Adipose tissue (tissue), 3 donors: ENCODE data around the gene OSBPL5. TPM values are rescaled to one million over a fixed set of nuclear protein-coding genes. Genes with fewer than 3 reads are reported as not detected.

ENCODE experiments used
- H3K27ac ChIP-seq: one replicate; pipeline ENCODE4 v1.5.1; 2013; ENCODE audit warnings: low read depth, low read length
- WGBS, 3 donors: extraction: QIAGEN DNeasy Blood & Tissue Kit; methylation state at CpG; one replicate each; pipeline ENCODE4 v1.1.7; 2013; 5-methylcytosine and 5-hydroxymethylcytosine counted together
- polyA plus RNA-seq, 3 donors: library from polyadenylated mRNA; stranded (reverse); fragments of 200-250 nt; gene quantifications; one replicate each; pipeline ENCODE4 v1.2.3, GENCODE V29; 2013
- donor health status: healthy with polysubstance abuse.
- donor health status: Bipolar disorder and iron deficiency.
- donor health status: healthy.

The OSBPL5 gene
- polyA plus RNA-seq, 3 donors = 9.5 to 25.3 (median 19.7) TPM

- no peak overlapping the region for H3K27ac ChIP-seq
- 68 to 74% (median 74%) methylated on average over 10 to 11 of the region's 11 CpGs for WGBS, 3 donors
These were observed 122.4 kb downstream of the OSBPL5 start for GRCh38 chr11:3042496-3043314.

GRCh38 chr11:3041699-3042441, 123.2 kb downstream of the OSBPL5 start:
- 83 to 91% (median 86%) methylated on average over 17 of the region's 17 CpGs for WGBS, 3 donors
- no peak overlapping the region for H3K27ac ChIP-seq

- no peak overlapping the region for H3K27ac ChIP-seq
- WGBS, 3 donors = 89 to 93% (median 90%) methylated on average over 9 of the region's 9 CpGs
These were observed 124.2 kb downstream of the OSBPL5 start for GRCh38 chr11:3040881-3041280.

- WGBS, 3 donors = 86 to 91% (median 87%) methylated on average over 12 of the region's 12 CpGs
These were observed 127.2 kb downstream of the OSBPL5 start for GRCh38 chr11:3037945-3038271.

More at GRCh38 chr11:3037945-3038271, 127.2 kb downstream of the OSBPL5 start:
- no peak overlapping the region for H3K27ac ChIP-seq

Other genes with a start within 250 kb of the OSBPL5 start
- 10 to 100 TPM in 1 of 3 donors, 1 to 10 TPM in 2; 5.5 to 19.7 (median 6.7) TPM for gene PHLDA2, start 235.9 kb downstream of the OSBPL5 start, polyA plus RNA-seq
- gene NAP1L4, start 173.0 kb downstream of the OSBPL5 start, polyA plus RNA-seq = 10 to 100 TPM; 33.1 to 59.3 (median 55.6) TPM
- 10 to 100 TPM; 24.7 to 81.4 (median 33.1) TPM for gene CARS1, start 107.9 kb downstream of the OSBPL5 start, polyA plus RNA-seq
- gene MRGPRG, start 53.5 kb upstream of the OSBPL5 start, polyA plus RNA-seq = not detected
- gene MRGPRE, start 67.1 kb upstream of the OSBPL5 start, polyA plus RNA-seq = under 1 TPM in 1 of 3 donors, not detected in 2; 0.06 TPM
- 10 to 100 TPM in 1 of 3 donors, 1 to 10 TPM in 2; 6.1 to 10.2 (median 9.3) TPM for gene ZNF195, start 213.8 kb upstream of the OSBPL5 start, polyA plus RNA-seq